Uterus (tissue), 4 donors: ENCODE data around the gene ZNF460. TPM values are rescaled to one million over a fixed set of nuclear protein-coding genes. Genes with fewer than 3 reads are reported as not detected.
"Not testable (repeated sequence)": the region's sequence is repeated elsewhere in the genome, so short reads cannot be mapped to it uniquely, and the experiment has no call there.

Experiments
- DNase-seq, 2 donors: peaks; one replicate each; pipeline ENCODE4 v3.0.0-alpha.2; 2019 to 2020
- H3K27ac ChIP-seq, 2 donors: fragments of 200-600 bp; sonication (generic); 1 replicate in 1 of 2; 2 replicates in 1 of 2; pipeline ENCODE4 v1.5.1; 2016 to 2018
- H3K27me3 ChIP-seq, 2 donors: fragments of 200-600 bp; sonication (generic); one replicate each; pipeline ENCODE4 v1.5.1; 2018 to 2019; ENCODE audit warnings: control low read depth in 1 of 2
- H3K36me3 ChIP-seq, 2 donors: fragments of 200-600 bp; sonication (generic); one replicate each; pipeline ENCODE4 v1.5.1; 2019; ENCODE audit warnings: control low read depth in 1 of 2
- H3K4me1 ChIP-seq, 2 donors: fragments of 200-600 bp; sonication (generic); one replicate each; pipeline ENCODE4 v1.5.1; 2018 to 2019; ENCODE audit warnings: control low read depth in 1 of 2
- H3K4me3 ChIP-seq, 2 donors: fragments of 200-600 bp; sonication (generic); 1 replicate in 1 of 2; 2 replicates in 1 of 2; pipeline ENCODE4 v1.5.1; 2018 to 2019; ENCODE audit warnings: mild to moderate bottlenecking in 1 of 2
- H3K9me3 ChIP-seq, 2 donors: fragments of 200-600 bp; sonication (generic); one replicate each; pipeline ENCODE4 v1.5.1; 2019; ENCODE audit warnings: control low read depth in 1 of 2
- CTCF ChIP-seq, 4 experiments: fragments of 200-600 bp in 2 of 4; fragments of 450-650 bp in 2 of 4; sonication (generic) in 2 of 4; IDR thresholded peaks; one replicate each; pipeline ENCODE4 v1.5.1; 2016 to 2019; ENCODE audit warnings: antibody characterized with exemption in 4 of 4, mild to moderate bottlenecking in 2 of 4, moderate library complexity in 1 of 4
- POLR2A ChIP-seq, 2 donors: fragments of 450-650 bp; IDR thresholded peaks; one replicate each; pipeline ENCODE4 v1.6.1; 2016; ENCODE audit warnings: antibody characterized with exemption in 2 of 2, mild to moderate bottlenecking in 1 of 2, moderate library complexity in 1 of 2
- intact Hi-C: fragments of 100-400 bp; cut with DNase I; formaldehyde crosslinking; loops from one replicate; pipeline ENCODE4 v1.15.1; 2023; ENCODE audit warnings: low total_unique reads
- total RNA-seq, 4 donors: library from RNA; depleted of rRNA in 3 of 4; stranded (reverse); fragments of >200 nt in 3 of 4; gene quantifications; one replicate each; pipeline versions ENCODE4 v1.1.0 to v1.2.4, GENCODE V29; 2014 to 2023
- donor health status: DM: yes; HTN: yes; CAD: no.

The ZNF460 gene
- total RNA-seq, 4 donors from 2014 or later: 43.2 to 204 (median 68.7) TPM

- no peaks in the 10 kb centered on the region for H3K27me3 ChIP-seq
- H3K4me1 ChIP-seq: no peaks in the 10 kb centered on the region
- no peaks in the 10 kb centered on the region for H3K36me3 ChIP-seq
- TF ChIP-seq CTCF (IDR thresholded peaks at IDR 0.05): no peak
- TF ChIP-seq POLR2A (IDR thresholded peaks at IDR 0.05): no peak
- H3K4me3 ChIP-seq: no peak overlapping the region
- no peak for DNase-seq
- peaks cover 0 to 19% of the 10 kb centered on the region in 2 donors for H3K9me3 ChIP-seq
- intact Hi-C loops: no loop called here
- no peak overlapping the region for H3K27ac ChIP-seq
These were observed 34.3 kb upstream of the ZNF460 start for GRCh38 chr19:57245959-57246358.

- H3K36me3 ChIP-seq: no peaks in the 10 kb centered on the region
These were observed 31.6 kb upstream of the ZNF460 start for GRCh38 chr19:57248646-57249045.

GRCh38 chr19:57249329-57249728, 31.0 kb upstream of the ZNF460 start:
- TF ChIP-seq POLR2A (IDR thresholded peaks at IDR 0.05) (no peak), CTCF (IDR thresholded peaks at IDR 0.05) (no peak)
- Histone ChIP-seq H3K4me3 (no peak overlapping the region), H3K27ac (no peak overlapping the region), H3K4me1 (no peaks in the 10 kb centered on the region), H3K27me3 (no peaks in the 10 kb centered on the region), H3K36me3 (no peaks in the 10 kb centered on the region), H3K9me3 (peaks cover 0 to 42% of the 10 kb centered on the region in 2 donors)
- intact Hi-C loops: no loop called here
- DNase-seq: no peak

More at GRCh38 chr19:57248646-57249045, 31.6 kb upstream of the ZNF460 start:
- intact Hi-C loops: no loop called here
- DNase-seq: no peak
- Histone ChIP-seq H3K27ac (no peak overlapping the region), H3K27me3 (no peaks in the 10 kb centered on the region), H3K4me1 (no peaks in the 10 kb centered on the region), H3K9me3 (peaks cover 0 to 39% of the 10 kb centered on the region in 2 donors), H3K4me3 (no peak overlapping the region)
- no peak for TF ChIP-seq POLR2A (IDR thresholded peaks at IDR 0.05)
- no peak for TF ChIP-seq CTCF (IDR thresholded peaks at IDR 0.05)

GRCh38 chr19:57253767-57254166, 26.5 kb upstream of the ZNF460 start:
- H3K27me3 ChIP-seq, DNase-seq, intact Hi-C loops, H3K36me3 ChIP-seq, H3K4me3 ChIP-seq, H3K27ac ChIP-seq, H3K4me1 ChIP-seq: not testable (repeated sequence)
- H3K9me3 ChIP-seq: peaks cover 0 to 63% of the 10 kb centered on the region in 2 donors

- H3K27ac ChIP-seq: no peak overlapping the region
- no peaks in the 10 kb centered on the region for H3K27me3 ChIP-seq
- H3K4me1 ChIP-seq: no peaks in the 10 kb centered on the region
- TF ChIP-seq CTCF (IDR thresholded peaks at IDR 0.05): no peak
- H3K36me3 ChIP-seq: no peaks in the 10 kb centered on the region
- peaks cover 0 to 20% of the 10 kb centered on the region in 2 donors for H3K9me3 ChIP-seq
- intact Hi-C loops: no loop called here
- DNase-seq: no peak
- H3K4me3 ChIP-seq: no peak overlapping the region
These were observed 18.2 kb upstream of the ZNF460 start for GRCh38 chr19:57262044-57262443.

GRCh38 chr19:57263244-57263741, 17.0 kb upstream of the ZNF460 start:
- Histone ChIP-seq H3K27me3 (no peaks in the 10 kb centered on the region), H3K4me1 (no peaks in the 10 kb centered on the region), H3K27ac (no peak overlapping the region), H3K4me3 (no peak overlapping the region), H3K9me3 (peaks cover 0 to 18% of the 10 kb centered on the region in 2 donors), H3K36me3 (no peaks in the 10 kb centered on the region)
- DNase-seq: no peak
- no peak for TF ChIP-seq POLR2A (IDR thresholded peaks at IDR 0.05)
- no peak for TF ChIP-seq CTCF (IDR thresholded peaks at IDR 0.05)
- intact Hi-C loops: no loop called here
